Memory B cell (primary cell): Measurements from ENCODE around the gene KIF20B.
A peak's percentile ranks its signal among the peaks of the same experiment; 100 is the strongest.

Source experiments
- ATAC-seq: fragments of 150-1000 bp; cut with Tn5 transposase; 2 replicates; pipeline ENCODE4 v1.10.0; 2021; ENCODE audit warnings: low read depth, mild to moderate bottlenecking, moderate library complexity
- DNase-seq, 2 donors: peaks; one replicate each; pipeline ENCODE4 v3.0.0; 2022; ENCODE audit warnings: low spot score in 2 of 2
- H3K27ac Mint-ChIP-seq: one replicate; pipeline ENCODE4 v1.8.0; 2022; ENCODE audit warnings: mild to moderate bottlenecking, moderate library complexity, mixed read lengths
- H3K27me3 Mint-ChIP-seq: one replicate; pipeline ENCODE4 v1.8.0; 2022; ENCODE audit warnings: mixed read lengths
- H3K36me3 Mint-ChIP-seq: one replicate; pipeline ENCODE4 v1.8.0; 2022; ENCODE audit warnings: mild to moderate bottlenecking, mixed read lengths
- H3K4me1 Mint-ChIP-seq: one replicate; pipeline ENCODE4 v1.8.0; 2022; ENCODE audit warnings: mixed read lengths
- H3K4me3 Mint-ChIP-seq: one replicate; pipeline ENCODE4 v1.8.0; 2022; ENCODE audit warnings: mild to moderate bottlenecking, moderate library complexity, mixed read lengths
- H3K9me3 Mint-ChIP-seq: one replicate; pipeline ENCODE4 v1.8.0; 2022; ENCODE audit warnings: mixed read lengths

Gene KIF20B

DNA sequence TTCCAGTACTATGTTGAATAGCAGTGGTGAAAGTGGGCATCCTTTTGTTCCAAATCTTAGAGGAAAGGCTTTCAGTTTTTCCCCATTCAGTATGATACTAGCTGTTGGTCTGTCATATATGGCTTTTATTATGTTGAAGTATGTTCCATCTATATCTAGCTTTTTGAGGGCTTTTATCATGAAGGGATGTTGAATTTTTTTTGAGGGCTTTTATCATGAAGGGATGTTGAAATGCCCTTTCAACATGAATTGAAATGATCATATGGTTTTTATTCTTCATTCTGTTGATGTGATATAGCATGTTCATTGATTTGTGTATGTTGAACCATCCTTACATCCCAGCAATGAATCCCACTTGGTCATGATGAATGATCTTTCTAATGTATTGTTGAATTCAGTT lies 75.3 kb downstream of the KIF20B start:
- H3K36me3 Mint-ChIP-seq = peaks cover 39% of the 10 kb centered on the region
- no peak overlapping the region for H3K4me3 Mint-ChIP-seq
- DNase-seq (no peak), ATAC-seq (no peak)
- no peak overlapping the region for H3K27ac Mint-ChIP-seq
- H3K27me3 Mint-ChIP-seq = no peaks in the 10 kb centered on the region
- peaks cover 3% of the 10 kb centered on the region for H3K9me3 Mint-ChIP-seq
- no peaks in the 10 kb centered on the region for H3K4me1 Mint-ChIP-seq

DNA sequence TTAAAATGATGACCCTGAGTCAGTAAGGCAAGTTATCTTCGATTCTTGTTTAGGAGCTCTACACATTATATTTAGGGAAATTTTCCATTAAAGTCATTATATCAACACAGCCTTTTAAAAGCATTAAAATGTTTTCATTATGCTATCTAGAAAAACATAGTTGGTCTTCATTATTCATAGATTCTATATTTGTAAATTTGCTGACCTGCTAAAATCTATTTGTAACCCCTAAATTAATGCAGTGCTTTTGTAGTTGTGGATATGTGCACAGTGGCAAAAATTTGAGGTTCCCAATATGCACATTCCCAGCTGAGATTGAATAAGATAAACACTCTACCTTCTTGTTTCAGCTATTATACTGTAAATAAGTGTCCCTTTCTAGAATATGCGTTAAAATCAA lies 81.1 kb downstream of the KIF20B start:
- Mint-ChIP-seq H3K9me3 (peaks cover 3% of the 10 kb centered on the region), H3K27me3 (no peaks in the 10 kb centered on the region), H3K4me1 (no peaks in the 10 kb centered on the region), H3K36me3 (peaks cover 13% of the 10 kb centered on the region), H3K4me3 (no peak overlapping the region), H3K27ac (no peak overlapping the region)
- DNase-seq = no peak
- ATAC-seq = no peak

DNA sequence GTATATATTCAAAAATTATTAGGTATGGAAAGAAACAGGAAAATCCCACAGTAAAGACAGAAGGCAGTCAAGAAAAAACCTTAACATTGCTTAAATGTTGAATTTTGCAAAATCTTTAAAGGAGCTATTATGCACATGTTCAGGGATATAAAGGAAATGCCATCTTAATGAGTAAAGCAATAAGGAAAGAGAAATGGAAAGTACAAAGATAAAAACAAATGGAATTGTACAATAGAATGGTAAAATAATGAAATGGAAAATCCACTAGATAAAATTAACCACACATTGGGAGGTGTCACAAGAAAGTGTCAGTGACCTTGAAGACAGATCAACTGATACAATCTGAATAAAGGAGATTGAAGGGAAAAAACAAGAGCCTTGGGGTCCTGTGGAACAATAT lies 82.0 kb downstream of the KIF20B start:
- Mint-ChIP-seq H3K27ac (no peak overlapping the region), H3K36me3 (peaks cover 9% of the 10 kb centered on the region), H3K4me3 (no peak overlapping the region), H3K9me3 (peaks cover 3% of the 10 kb centered on the region), H3K4me1 (no peaks in the 10 kb centered on the region), H3K27me3 (no peaks in the 10 kb centered on the region)
- DNase-seq (no peak), ATAC-seq (no peak)

DNA sequence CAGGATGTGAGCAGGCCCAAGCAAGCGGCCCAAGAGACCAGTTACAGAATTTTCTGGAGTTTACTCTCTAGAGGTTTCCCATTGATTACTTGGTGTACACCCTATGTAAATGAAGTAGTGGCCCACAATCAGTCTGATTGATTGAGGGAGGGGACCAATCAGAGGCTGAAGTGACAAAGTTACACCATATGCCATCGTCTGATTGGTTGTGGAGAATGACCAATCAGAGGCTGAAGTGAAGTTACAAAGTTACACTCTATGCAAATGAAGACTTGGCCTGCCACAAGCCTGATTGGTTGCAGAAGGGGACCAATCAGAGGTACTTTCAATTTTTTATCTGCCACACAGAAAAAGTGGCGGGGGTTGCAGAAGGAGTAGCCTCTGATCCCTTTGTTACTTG lies 83.7 kb downstream of the KIF20B start:
- Mint-ChIP-seq H3K27ac (no peak overlapping the region), H3K27me3 (no peaks in the 10 kb centered on the region)

DNA sequence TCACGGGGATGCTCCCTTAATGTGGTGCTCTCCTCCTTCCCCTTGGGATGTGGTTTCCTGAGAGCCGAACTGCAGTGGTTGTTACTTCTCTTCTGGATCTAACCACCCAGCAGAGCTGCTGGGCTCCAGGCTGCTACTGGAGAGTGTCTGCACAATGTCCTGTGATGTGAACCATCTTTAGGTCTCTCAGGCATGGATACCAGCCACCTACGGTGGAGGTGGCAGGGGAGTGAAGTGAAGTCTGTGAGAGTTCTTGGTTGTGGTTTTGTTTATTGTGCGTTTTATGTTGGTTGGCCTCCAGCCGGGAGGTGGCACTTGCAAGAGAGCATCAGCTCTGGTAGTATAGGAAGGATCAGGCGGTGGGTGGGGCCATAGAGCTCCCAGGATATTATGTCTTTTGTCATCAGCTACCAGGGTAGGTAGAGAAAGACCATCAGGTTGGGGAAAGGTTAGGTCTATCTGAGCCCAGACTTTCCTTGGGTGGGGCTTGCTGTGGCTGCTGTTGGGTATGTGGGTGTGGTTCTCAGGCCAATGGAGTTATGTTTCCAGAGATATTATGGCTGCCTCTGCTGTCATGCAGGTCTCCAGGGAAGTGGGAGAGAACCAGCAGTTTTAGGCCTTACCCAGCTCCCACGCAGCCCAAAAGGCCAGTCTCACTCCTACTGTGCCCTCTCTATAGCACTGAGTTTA lies 87.9 kb downstream of the KIF20B start:
- Mint-ChIP-seq H3K4me1 (no peaks in the 10 kb centered on the region), H3K27me3 (peaks cover 4% of the 10 kb centered on the region), H3K27ac (no peak overlapping the region), H3K36me3 (no peaks in the 10 kb centered on the region), H3K4me3 (no peak overlapping the region), H3K9me3 (peaks cover 1% of the 10 kb centered on the region)
- DNase-seq (no peak), ATAC-seq (no peak)

More for the DNA sequence above, 83.7 kb downstream of the KIF20B start:
- no peak for ATAC-seq
- no peaks in the 10 kb centered on the region for H3K36me3 Mint-ChIP-seq
- H3K4me3 Mint-ChIP-seq = no peak overlapping the region
- DNase-seq = no peak
- no peaks in the 10 kb centered on the region for H3K4me1 Mint-ChIP-seq
- H3K9me3 Mint-ChIP-seq = peaks cover 3% of the 10 kb centered on the region

DNA sequence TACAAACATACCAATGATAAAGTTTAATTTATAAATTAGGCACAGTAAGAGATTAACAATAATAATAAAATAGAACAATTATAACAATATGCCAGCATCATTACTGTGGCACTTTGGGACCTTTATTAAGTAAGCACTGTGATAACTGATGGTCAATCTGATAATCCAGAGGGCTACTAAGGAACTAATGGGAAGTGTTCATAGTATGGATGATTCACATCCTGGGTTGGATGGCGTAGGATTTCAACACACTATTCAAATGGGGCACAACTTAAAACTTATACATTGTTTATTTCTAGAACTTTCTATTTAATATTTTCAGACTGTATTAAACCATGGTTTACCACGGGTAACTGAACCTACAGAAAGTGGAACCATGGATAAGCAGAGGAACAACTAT lies 90.8 kb downstream of the KIF20B start:
- no peaks in the 10 kb centered on the region for H3K36me3 Mint-ChIP-seq
- H3K4me3 Mint-ChIP-seq = no peak overlapping the region
- H3K4me1 Mint-ChIP-seq = peaks cover 6% of the 10 kb centered on the region
- H3K27ac Mint-ChIP-seq = no peak overlapping the region
- H3K27me3 Mint-ChIP-seq = peaks cover 4% of the 10 kb centered on the region
- no peak for DNase-seq
- ATAC-seq = no peak
- H3K9me3 Mint-ChIP-seq = no peaks in the 10 kb centered on the region

DNA sequence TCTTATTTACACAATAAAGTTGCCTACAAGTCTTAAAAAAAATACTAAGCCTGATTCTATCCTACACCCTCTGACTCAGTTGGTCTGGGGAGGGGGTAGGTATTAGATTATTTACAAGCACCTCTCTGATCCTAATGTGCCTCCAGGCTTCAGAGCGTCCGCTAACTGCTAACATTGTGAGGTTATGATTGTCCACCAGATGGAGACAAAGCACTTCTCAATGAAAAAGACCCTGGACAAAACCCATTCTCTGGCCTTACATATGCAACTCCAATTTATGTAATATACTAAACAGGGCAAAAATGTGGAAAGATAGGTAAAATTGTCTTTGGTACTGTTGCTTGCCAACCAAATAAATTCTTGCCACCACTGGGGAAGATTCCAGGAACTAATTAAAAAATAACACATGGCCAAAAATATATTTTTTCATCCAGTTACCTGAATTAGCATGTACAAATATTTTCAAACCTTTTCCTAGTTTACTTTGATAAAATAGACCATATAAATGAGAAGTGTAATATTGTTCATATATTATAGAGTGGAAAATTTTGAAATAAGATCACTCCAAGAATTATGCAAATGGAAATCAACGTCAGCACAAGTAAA lies 92.4 kb downstream of the KIF20B start:
- Mint-ChIP-seq H3K4me3 (no peak overlapping the region), H3K4me1 (peaks cover 6% of the 10 kb centered on the region), H3K36me3 (no peaks in the 10 kb centered on the region), H3K27ac (no peak overlapping the region), H3K9me3 (no peaks in the 10 kb centered on the region), H3K27me3 (peaks cover 6% of the 10 kb centered on the region)
- peak; percentile 85 for ATAC-seq
- peak; percentile 39 to 55 for DNase-seq

DNA sequence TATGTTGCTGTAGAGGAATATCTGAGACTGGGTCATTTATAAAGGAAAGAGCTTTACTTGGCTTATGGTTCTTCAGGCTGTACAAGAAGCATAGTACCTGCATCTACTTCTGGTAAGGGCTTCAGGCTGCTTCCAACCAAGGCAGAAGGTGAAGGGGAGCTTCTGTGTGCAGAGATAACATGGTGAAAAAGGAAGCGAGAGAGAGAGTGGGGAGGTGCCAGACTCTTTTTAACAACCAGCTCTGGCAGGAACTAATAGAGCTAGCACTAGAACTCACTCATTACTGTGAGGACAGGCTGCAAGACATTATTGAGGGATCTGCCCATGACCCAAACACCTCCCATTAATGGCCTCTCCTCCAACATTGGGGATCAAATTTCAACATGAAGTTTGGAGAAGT lies 94.5 kb downstream of the KIF20B start:
- no peak for DNase-seq
- no peak overlapping the region for H3K4me3 Mint-ChIP-seq
- no peak overlapping the region for H3K27ac Mint-ChIP-seq
- peaks cover 5% of the 10 kb centered on the region for H3K27me3 Mint-ChIP-seq
- ATAC-seq = no peak
- H3K36me3 Mint-ChIP-seq = no peaks in the 10 kb centered on the region
- peaks cover 6% of the 10 kb centered on the region for H3K4me1 Mint-ChIP-seq
- H3K9me3 Mint-ChIP-seq = no peaks in the 10 kb centered on the region

DNA sequence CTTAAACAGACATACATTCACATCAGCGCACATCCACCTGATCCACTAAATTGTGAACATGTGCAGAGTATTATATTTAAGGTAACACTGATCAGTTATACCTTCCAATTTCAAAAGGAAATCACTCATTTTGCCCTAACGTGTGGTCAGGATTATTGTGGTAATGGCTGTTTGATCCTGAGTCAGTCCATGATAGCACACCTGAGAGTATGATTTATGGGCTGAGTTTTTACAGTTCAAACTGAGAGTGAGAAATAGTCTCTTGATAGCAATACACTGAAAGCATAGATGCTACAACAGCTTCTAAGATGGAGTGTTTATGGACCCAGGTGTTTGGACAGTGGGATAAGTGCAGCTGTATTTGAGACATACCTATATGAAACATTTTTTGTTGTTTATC lies 96.7 kb downstream of the KIF20B start:
- H3K27ac Mint-ChIP-seq = no peak overlapping the region
- H3K27me3 Mint-ChIP-seq = peaks cover 7% of the 10 kb centered on the region
- peaks cover 6% of the 10 kb centered on the region for H3K4me1 Mint-ChIP-seq
- no peaks in the 10 kb centered on the region for H3K9me3 Mint-ChIP-seq
- H3K36me3 Mint-ChIP-seq = peaks cover 2% of the 10 kb centered on the region
- ATAC-seq = no peak
- DNase-seq = no peak
- H3K4me3 Mint-ChIP-seq = no peak overlapping the region

DNA sequence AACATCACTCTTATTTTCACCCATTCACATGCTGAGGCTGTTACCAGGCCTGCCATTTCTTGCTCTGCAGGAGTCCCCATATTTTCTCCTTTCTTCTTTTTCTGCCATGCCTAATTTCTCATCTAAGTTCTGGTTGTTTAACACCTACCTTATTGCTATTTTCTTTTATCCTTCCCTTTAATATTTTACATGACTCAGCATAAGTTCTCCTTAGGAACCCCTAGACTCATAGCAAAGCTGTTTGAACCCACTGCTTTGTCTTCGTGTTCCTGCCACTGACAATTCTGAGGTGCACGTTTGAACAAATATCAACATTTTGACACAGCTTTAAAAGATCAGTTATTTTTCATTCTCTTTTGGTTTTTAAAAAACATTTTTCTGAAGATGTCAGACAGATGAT lies 98.2 kb downstream of the KIF20B start:
- Mint-ChIP-seq H3K27me3 (peaks cover 10% of the 10 kb centered on the region), H3K9me3 (no peaks in the 10 kb centered on the region), H3K27ac (no peak overlapping the region), H3K4me3 (no peak overlapping the region), H3K4me1 (peaks cover 6% of the 10 kb centered on the region), H3K36me3 (peaks cover 2% of the 10 kb centered on the region)
- no peak for DNase-seq
- ATAC-seq = no peak

DNA sequence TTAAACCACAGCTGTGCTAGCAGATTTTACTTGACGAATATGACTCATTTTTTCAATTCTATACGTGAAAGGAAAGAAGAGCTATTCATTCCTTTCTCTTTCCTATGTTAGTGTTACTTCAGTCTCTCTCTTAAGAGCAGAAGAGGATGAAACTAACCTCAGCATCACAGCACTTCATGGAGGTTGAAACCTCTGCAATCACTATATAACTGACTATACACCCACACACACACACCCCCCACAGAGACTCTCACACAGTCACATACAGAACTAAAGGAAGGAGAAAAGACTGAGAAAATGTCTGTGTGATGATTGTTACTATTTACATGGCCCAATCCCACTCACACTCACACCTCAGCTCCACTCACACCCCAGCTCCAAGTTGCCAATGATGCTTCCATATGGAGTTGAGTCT lies 104.2 kb downstream of the KIF20B start:
- H3K4me3 Mint-ChIP-seq = no peak overlapping the region
- ATAC-seq (no peak), DNase-seq (no peak)
- no peaks in the 10 kb centered on the region for H3K9me3 Mint-ChIP-seq
- peaks cover 11% of the 10 kb centered on the region for H3K27me3 Mint-ChIP-seq
- H3K36me3 Mint-ChIP-seq = peaks cover 2% of the 10 kb centered on the region
- peaks cover 3% of the 10 kb centered on the region for H3K4me1 Mint-ChIP-seq
- H3K27ac Mint-ChIP-seq = no peak overlapping the region

DNA sequence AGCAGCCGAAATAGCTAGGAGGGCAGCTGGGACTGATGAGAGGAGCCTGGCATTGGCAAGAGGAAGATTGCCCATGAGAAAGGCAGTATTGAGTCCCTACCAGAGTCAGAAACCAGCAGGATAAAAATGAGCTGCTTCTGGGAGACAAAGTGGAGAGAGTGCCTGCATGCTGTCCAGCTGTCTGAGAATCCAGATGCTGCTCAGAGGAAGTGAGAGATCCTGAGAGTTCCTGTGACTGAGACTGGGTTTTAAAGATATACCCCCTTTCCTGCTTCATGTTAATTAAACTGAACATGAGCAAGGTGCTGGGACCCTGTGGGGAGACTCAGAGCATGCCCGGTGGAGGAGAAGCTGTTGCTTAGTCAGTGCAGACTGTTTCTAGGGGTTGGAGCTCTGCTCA lies 107.5 kb downstream of the KIF20B start:
- H3K36me3 Mint-ChIP-seq = no peaks in the 10 kb centered on the region
- ATAC-seq = no peak
- H3K4me3 Mint-ChIP-seq = no peak overlapping the region
- no peak overlapping the region for H3K27ac Mint-ChIP-seq
- no peaks in the 10 kb centered on the region for H3K9me3 Mint-ChIP-seq
- peaks cover 3% of the 10 kb centered on the region for H3K4me1 Mint-ChIP-seq
- peaks cover 6% of the 10 kb centered on the region for H3K27me3 Mint-ChIP-seq
- DNase-seq = no peak

DNA sequence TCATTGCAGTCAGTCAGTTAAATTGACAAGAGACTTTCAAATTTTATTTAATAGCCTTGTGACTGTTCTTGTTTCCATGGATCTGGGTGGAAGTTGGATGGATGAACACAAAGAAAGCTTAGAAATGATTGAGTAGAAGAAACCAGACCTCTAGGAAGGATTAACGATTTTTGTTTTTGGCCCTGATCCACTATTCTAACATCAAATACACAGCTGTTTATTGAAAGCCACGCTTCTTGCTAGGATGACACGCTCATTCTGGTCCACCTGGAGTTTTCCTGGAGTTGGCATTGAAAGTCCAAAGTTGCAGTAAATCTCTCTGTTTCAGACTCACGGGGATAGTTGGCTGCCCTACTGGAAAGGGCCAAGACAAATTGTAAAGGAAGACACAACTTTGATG lies 108.4 kb downstream of the KIF20B start:
- DNase-seq = no peak
- ATAC-seq = no peak
- Mint-ChIP-seq H3K36me3 (no peaks in the 10 kb centered on the region), H3K27me3 (peaks cover 6% of the 10 kb centered on the region), H3K27ac (no peak overlapping the region), H3K9me3 (no peaks in the 10 kb centered on the region), H3K4me3 (no peak overlapping the region), H3K4me1 (peaks cover 3% of the 10 kb centered on the region)

DNA sequence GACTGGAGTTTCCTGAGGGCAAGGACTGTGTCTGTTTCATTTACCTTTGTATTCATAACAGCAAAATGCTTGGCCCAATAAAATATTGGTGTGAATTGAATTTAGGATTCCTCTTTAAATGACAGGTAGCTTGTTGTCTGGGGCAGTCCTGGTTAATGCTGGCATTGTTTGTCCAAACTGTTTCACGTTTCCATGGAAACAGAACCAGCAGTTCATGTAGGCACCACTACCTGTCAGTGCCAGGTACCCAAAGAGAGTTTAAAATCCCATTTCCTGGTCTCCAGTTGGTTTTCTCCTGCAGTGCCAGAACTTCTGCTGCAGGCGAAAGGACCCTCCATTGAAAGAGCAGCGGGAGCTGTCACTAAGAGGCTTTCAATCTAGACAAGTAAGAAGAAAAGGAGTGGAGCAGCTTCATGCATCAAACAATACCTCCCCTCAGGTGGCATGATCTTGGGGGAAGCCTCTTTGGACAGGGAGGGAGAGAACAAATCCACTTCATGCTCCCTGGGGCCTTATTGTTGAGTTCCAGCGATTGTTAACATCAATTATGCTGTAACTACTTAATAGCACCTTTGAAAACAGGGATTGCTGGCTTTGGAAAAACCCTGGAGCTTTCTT lies 109.6 kb downstream of the KIF20B start:
- peaks cover 4% of the 10 kb centered on the region for H3K27me3 Mint-ChIP-seq
- H3K36me3 Mint-ChIP-seq = no peaks in the 10 kb centered on the region
- ATAC-seq (no peak), DNase-seq (no peak)
- H3K4me3 Mint-ChIP-seq = no peak overlapping the region
- no peak overlapping the region for H3K27ac Mint-ChIP-seq
- no peaks in the 10 kb centered on the region for H3K9me3 Mint-ChIP-seq
- H3K4me1 Mint-ChIP-seq = no peaks in the 10 kb centered on the region

DNA sequence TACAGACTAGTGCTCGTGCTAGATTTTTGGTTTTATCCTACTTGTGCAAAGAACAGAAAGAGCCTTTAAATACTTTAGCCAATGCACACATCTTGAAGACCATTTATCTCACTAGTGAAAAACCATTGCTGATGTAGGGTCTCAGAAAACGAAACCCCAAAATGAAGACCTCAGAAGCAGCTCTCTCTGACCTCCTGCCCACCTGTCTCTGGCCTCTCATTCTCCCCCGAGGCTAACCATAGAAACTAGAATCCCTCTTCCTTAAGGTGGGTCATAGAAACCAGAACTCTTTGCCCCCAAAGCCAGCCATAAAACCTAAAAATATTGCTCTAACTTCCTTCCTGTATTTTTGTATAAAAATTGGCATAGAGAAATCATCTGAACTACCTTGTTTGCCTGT lies 112.2 kb downstream of the KIF20B start:
- peaks cover 3% of the 10 kb centered on the region for H3K9me3 Mint-ChIP-seq
- DNase-seq (no peak), ATAC-seq (no peak)
- no peak overlapping the region for H3K4me3 Mint-ChIP-seq
- H3K4me1 Mint-ChIP-seq = no peaks in the 10 kb centered on the region
- H3K36me3 Mint-ChIP-seq = peaks cover 3% of the 10 kb centered on the region
- no peak overlapping the region for H3K27ac Mint-ChIP-seq
- peaks cover 9% of the 10 kb centered on the region for H3K27me3 Mint-ChIP-seq
